ENCODE results near the gene ORM2.
A peak's percentile ranks its signal among the peaks of the same experiment; 100 is the strongest.

ORM2 gene

GRCh38 chr9:114341152-114341830 lies 11.6 kb downstream of the ORM2 start:
- intact Hi-C loops (cut with DNase I): no loop called here
- no peak for DNase-seq

GRCh38 chr9:114341991-114342390 lies 12.3 kb downstream of the ORM2 start:
- intact Hi-C loops (cut with DNase I): no loop called here

GRCh38 chr9:114342755-114343440 lies 13.2 kb downstream of the ORM2 start:
- intact Hi-C loops (cut with DNase I): no loop called here
- no peak for DNase-seq

More at GRCh38 chr9:114341991-114342390, 12.3 kb downstream of the ORM2 start:
- DNase-seq: no peak

GRCh38 chr9:114343471-114344187 lies 14.0 kb downstream of the ORM2 start:
- intact Hi-C loops (cut with DNase I): no loop called here
- no peak for DNase-seq

DNA sequence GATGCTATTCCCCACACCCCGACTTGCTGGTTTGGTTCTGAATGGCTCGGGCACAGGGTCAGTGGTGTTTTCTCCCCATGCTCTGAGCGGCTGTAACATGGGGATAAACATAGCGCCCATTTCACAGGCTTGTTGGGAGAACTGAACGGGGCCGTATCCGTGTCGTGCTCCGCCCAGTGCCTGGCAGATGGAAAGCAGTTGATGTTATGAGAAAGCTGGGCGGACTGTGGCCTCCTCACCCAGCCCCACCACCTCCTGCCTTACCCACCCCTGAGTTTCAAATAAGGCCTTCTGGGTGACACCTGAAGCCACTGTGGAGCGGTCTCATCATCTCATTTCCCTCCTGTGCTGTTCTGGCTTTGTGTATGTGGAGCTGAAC lies 14.5 kb downstream of the ORM2 start:
- intact Hi-C loops (cut with DNase I): no loop called here
- no peak for DNase-seq

DNA sequence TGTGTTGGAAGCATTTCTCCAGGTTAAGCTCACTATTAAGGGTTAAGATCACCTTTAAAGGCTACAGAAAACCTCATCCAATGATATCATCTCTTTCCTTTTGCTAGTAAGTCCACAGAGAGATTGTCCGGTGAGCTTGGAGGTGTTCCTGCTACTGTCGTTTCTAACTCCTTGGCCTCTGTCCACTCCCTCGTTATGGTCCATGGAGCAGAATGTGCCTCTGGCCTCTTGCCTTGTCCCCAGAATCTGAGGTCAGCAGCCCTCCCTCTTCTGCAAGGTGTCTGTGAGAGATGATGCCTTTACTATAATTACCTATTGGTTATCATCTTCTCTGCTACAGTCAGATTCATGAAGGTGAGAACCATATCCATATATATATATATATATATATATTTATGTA lies 15.0 kb downstream of the ORM2 start:
- intact Hi-C loops (cut with DNase I): no loop called here
- DNase-seq: no peak

- intact Hi-C loops (cut with DNase I): no loop called here
These were observed 15.9 kb downstream of the ORM2 start for GRCh38 chr9:114345493-114346065.

GRCh38 chr9:114346146-114346545 lies 16.5 kb downstream of the ORM2 start:
- intact Hi-C loops (cut with DNase I): no loop called here
- DNase-seq: no peak

More at GRCh38 chr9:114345493-114346065, 15.9 kb downstream of the ORM2 start:
- no peak for DNase-seq

- DNase-seq: peak; percentile 50 to 91 (median 80)
- intact Hi-C loops (cut with DNase I): no loop called here
These were observed 18.0 kb downstream of the ORM2 start for GRCh38 chr9:114347675-114348074.

- intact Hi-C loops (cut with DNase I): no loop called here
- DNase-seq: no peak
These were observed 18.7 kb downstream of the ORM2 start for GRCh38 chr9:114348261-114348905.

DNA sequence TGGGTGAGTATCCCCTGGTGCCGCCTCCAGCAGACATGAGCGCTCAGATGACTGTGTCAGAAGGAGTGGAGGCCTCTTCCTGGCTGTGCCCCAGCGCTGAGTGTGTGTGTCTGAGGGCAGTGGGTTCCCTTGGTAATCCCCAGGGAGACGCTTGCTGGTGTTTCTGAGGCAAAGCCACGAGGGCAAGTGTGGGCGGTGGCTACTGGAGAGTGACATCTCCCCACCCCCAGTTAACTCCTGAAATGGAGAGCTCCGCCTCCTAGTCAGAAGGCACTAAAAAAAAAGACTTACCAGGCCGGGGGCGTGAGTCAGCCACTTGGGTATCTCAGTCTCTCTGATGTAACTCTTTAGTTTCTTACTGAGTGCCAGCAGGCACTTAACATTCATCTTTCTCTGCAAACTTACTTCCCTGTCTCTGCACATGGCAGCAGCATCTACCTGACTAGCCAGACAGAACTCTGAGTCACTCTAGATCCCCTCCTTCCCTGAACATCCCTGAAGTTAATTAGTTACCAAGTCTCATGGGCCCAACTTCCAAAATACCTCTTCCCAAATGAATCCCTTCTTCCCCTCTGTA lies 19.3 kb downstream of the ORM2 start:
- intact Hi-C loops (cut with DNase I): no loop called here
- DNase-seq: peak in 40 of 42 donors; percentile 32 to 90 (median 68)

DNA sequence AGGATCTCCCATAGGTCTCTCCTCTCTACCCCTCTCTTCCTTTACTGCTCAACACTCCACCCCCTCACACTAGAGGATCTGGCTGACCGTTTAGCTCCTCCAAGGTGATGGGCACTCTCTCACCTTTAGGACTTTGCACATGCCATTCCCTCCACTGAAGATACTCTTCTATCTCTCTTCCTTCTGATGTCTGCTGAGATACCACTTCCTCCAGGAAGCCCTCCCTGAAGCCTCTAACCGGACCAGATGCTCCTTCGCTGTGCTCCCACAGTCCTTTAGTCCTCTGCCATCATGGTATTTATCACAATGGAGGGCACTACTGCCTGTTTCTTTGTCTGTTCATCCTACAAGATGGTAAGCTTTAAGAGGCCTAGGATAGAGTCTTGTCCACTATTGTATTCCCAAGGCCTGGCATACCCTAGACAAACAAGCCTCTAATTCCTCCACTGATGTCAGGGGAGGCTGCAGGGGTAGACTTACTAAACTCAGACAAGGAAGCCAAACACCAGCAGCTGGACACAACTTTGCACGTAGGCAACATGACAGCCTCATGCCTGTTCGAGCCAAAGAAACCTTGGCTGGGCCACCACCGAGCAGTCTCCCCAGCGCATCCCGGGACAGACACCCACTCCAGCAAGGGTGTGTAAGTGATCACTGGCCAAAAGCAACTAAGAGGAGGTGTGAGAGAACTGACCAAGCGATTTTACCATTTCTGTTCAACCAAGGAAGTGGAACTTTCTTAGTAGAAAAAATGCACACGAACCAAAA lies 20.2 kb downstream of the ORM2 start:
- no peak for DNase-seq
- intact Hi-C loops (cut with DNase I): no loop called here

DNA sequence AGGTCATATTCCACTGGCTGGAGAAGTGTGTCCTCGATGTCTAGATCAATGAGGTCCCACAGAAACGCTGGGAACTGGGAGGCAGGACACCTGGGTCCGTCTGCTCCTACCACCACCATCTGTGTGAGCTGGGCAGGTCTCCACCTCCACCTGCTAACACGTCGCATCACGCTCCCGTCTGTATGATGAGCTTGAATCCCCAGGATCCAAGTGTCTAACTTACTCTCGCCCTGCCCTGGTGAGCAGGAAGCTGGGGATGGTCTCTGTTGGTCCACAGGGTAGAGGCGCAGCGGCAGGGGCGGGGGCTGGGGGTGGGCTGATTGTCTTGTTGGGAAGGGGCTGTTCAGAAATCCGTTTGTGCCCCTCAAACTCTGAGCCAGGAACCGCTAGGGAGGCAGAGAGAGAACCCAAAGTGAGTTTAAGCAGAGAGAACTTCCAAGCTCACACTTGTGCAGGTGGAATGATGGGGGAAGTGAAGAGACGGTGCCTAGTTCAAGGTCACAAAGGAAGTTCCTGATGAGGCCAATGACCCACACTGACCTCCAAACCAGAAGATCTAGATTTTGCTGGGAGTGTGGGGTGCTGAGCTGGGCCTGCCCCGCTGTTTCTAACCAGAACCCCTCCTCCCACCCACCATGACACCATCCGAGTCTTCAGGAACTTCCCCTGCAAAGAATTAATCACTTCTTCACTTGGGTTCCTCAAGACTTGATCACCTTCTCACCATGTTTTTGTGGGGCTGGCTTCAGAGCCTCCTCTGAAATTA lies 21.1 kb downstream of the ORM2 start:
- intact Hi-C loops (cut with DNase I): no loop called here
- DNase-seq: no peak

DNA sequence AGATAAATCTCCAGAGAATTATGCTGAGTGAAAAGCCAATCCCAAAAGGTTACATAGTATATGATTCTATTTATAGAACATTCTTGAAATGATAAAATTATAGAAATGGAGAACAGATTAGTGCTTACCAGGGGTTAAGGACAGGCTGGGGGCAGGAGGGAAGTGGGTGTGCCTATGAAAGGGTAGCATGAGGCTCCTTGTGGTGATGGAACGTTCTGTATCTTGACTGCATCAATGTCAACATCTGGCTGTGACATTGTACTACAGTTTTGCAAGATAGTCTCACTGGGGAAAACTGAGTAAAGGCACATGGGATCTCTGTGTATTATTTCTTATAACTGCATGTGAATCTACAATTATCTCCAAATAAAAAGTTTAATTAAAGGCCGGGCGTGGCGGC lies 22.3 kb downstream of the ORM2 start:
- intact Hi-C loops (cut with DNase I): no loop called here
- DNase-seq: no peak

DNA sequence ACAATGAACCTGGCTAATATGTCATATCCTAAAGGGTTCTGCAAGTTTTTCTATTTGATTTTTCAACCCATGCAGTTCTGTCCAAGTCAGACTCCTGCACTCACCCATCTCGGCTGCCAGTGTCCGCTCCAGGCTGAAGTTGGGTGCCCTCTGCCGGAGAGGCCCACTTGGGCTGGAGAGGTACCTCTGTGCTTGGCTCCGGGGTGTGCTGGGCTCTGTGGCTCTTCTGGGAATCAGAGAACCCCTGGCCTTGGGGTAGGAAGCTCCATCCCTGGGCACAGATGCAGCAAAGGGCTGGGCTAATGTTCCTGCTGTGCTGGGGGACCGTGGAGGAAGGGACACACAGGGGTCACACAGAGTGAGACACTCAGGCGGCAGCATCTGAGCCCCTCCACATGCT lies 26.2 kb downstream of the ORM2 start:
- no peak for DNase-seq
- intact Hi-C loops (cut with DNase I): no loop called here

GRCh38 chr9:114356792-114357191 lies 27.1 kb downstream of the ORM2 start:
- intact Hi-C loops (cut with DNase I): no loop called here
- DNase-seq: no peak

GRCh38 chr9:114357360-114357759 lies 27.7 kb downstream of the ORM2 start:
- DNase-seq: no peak
- intact Hi-C loops (cut with DNase I): no loop called here

DNA sequence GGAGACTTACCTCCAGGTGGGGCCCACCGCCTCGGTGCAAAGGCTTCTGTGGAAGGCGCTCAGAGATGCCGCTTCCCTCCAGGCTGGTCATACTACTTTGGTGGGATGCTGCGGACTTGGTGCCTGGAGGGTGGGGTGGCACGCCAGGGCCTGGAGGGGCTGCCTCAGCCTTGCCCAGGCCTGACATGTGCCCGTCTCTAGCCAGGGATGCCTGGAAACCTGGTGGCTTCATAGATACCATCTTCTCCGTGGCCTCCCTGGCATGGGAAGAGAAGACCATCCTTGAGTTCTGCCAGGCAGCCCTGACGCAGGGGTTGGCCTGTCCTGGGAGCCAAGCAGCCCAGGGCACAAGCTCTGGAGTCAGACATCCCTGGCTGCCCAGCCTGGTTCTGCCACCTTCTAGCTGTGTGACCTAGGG lies 28.3 kb downstream of the ORM2 start:
- intact Hi-C loops (cut with DNase I): no loop called here
- no peak for DNase-seq

Data from head of caudate nucleus (tissue), 42 donors.